CD8-positive, alpha-beta memory T cell (primary cell): ENCODE results near the gene SLC24A3. TPM values are rescaled to one million over a fixed set of nuclear protein-coding genes. Genes with fewer than 3 reads are reported as not detected.

Source experiments
- CTCF ChIA-PET: fragments of 350-600 bp; sonication (Branson Sonifier 250); formaldehyde crosslinking; loops from one replicate; lab custom pipeline; 2021; ENCODE audit warnings: antibody characterized with exemption; lab: Charles Lee
- POLR2A ChIA-PET: fragments of 350-600 bp; sonication (Branson Sonifier 250); formaldehyde crosslinking; loops from one replicate; lab custom pipeline; 2021; ENCODE audit warnings: antibody characterized with exemption; lab: Charles Lee
- DNase-seq, 5 donors: peaks; one replicate each; pipeline versions ENCODE4 v3.0.0 to v3.0.0-alpha.2; 2020 to 2022; ENCODE audit warnings: mixed read lengths in 1 of 5
- H3K27ac ChIP-seq: one replicate; pipeline ENCODE4 v1.7.0; 2013; ENCODE audit warnings: low read depth, mild to moderate bottlenecking, low read length, moderate library complexity
- H3K27me3 ChIP-seq: 2 replicates; pipeline ENCODE4 v1.7.0; 2013; ENCODE audit warnings: low read length, mild to moderate bottlenecking; ENCODE audit not compliant: insufficient read depth, poor library complexity, severe bottlenecking
- H3K36me3 ChIP-seq: 2 replicates; pipeline ENCODE4 v1.7.0; 2013; ENCODE audit warnings: mild to moderate bottlenecking, low read length, moderate library complexity; ENCODE audit not compliant: insufficient read depth
- H3K4me1 ChIP-seq: 2 replicates; pipeline ENCODE4 v1.7.0; 2013; ENCODE audit warnings: mild to moderate bottlenecking, low read length, moderate library complexity; ENCODE audit not compliant: insufficient read depth
- H3K4me3 ChIP-seq: 2 replicates; pipeline ENCODE4 v1.7.0; 2013; ENCODE audit warnings: mild to moderate bottlenecking, low read length
- H3K9me3 ChIP-seq: 2 replicates; pipeline ENCODE4 v1.7.0; 2013; ENCODE audit warnings: mild to moderate bottlenecking, low read length
- H3K27ac Mint-ChIP-seq, 8 donors: one replicate each; pipeline ENCODE4 v1.8.0; 2020 to 2021; ENCODE audit warnings: mixed read lengths in 8 of 8, mild to moderate bottlenecking in 6 of 8, inconsistent platforms in 3 of 8, moderate library complexity in 3 of 8
- H3K27me3 Mint-ChIP-seq, 2 donors: one replicate each; pipeline ENCODE4 v1.8.0; 2020 to 2021; ENCODE audit warnings: mixed read lengths in 2 of 2, mild to moderate bottlenecking in 1 of 2, moderate library complexity in 1 of 2
- H3K36me3 Mint-ChIP-seq, 3 donors: one replicate each; pipeline ENCODE4 v1.8.0; 2020 to 2021; ENCODE audit warnings: mixed read lengths in 3 of 3, inconsistent platforms in 1 of 3, mild to moderate bottlenecking in 1 of 3
- H3K4me1 Mint-ChIP-seq, 3 donors: one replicate each; pipeline ENCODE4 v1.8.0; 2020 to 2021; ENCODE audit warnings: mixed read lengths in 3 of 3, inconsistent platforms in 1 of 3, mild to moderate bottlenecking in 1 of 3
- H3K4me3 Mint-ChIP-seq, 7 donors: one replicate each; pipeline ENCODE4 v1.8.0; 2020 to 2021; ENCODE audit warnings: mixed read lengths in 7 of 7, mild to moderate bottlenecking in 6 of 7, moderate library complexity in 4 of 7, inconsistent platforms in 2 of 7
- H3K9me3 Mint-ChIP-seq, 5 donors: one replicate each; pipeline ENCODE4 v1.8.0; 2020 to 2022; ENCODE audit warnings: mixed read lengths in 5 of 5, mild to moderate bottlenecking in 3 of 5, moderate library complexity in 2 of 5, inconsistent platforms in 1 of 5
- polyA plus RNA-seq: library from polyadenylated mRNA; unstranded; fragments of 300-500 nt; fragmentation: Illumina TruSeq; gene quantifications from one replicate; pipeline ENCODE4 v1.2.3, GENCODE V29; 2021
- total RNA-seq, 2 experiments: library from RNA; stranded (reverse); gene quantifications; one replicate each; pipeline ENCODE4 v1.2.3, GENCODE V29; 2021

The SLC24A3 gene
- total and polyA plus RNA-seq, 3 experiments from 2014 or later = not detected

DNA sequence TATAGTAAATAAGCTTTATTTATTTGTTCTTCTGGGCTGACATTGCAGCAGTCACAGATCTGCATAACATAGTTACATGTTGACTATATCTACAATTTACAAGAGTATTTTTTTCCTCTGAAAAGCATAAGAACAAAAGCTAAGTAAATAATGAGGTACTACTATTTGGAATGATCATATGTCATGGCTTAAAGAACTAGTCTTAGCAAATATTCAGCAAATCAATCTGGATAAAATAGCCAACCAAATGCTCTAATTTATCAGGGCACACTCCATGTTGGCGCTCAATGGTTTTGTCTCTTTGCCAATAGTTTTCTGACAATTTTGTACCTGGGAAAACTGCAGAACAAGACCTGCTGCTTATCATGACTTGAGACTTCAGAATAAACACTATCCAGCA, 312.2 kb downstream of the SLC24A3 start:
- Mint-ChIP-seq H3K4me1 (peaks cover 0 to 2% (median 0%) of the 10 kb centered on the region in 3 donors), H3K36me3 (peaks cover 0 to under 1% (median 0%) of the 10 kb centered on the region in 3 donors), H3K9me3 (no peaks in the 10 kb centered on the region), H3K4me3 (no peak overlapping the region), H3K27me3 (peaks cover 3 to 8% of the 10 kb centered on the region in 2 donors), H3K27ac (no peak overlapping the region)
- no peak for DNase-seq
- ChIA-PET CTCF (no interaction called here), POLR2A (no interaction called here)
- H3K27me3 ChIP-seq = no peaks in the 10 kb centered on the region
- no peaks in the 10 kb centered on the region for H3K4me1 ChIP-seq
- H3K27ac ChIP-seq = no peak overlapping the region
- no peaks in the 10 kb centered on the region for H3K36me3 ChIP-seq
- H3K9me3 ChIP-seq = no peaks in the 10 kb centered on the region
- no peak overlapping the region for H3K4me3 ChIP-seq

DNA sequence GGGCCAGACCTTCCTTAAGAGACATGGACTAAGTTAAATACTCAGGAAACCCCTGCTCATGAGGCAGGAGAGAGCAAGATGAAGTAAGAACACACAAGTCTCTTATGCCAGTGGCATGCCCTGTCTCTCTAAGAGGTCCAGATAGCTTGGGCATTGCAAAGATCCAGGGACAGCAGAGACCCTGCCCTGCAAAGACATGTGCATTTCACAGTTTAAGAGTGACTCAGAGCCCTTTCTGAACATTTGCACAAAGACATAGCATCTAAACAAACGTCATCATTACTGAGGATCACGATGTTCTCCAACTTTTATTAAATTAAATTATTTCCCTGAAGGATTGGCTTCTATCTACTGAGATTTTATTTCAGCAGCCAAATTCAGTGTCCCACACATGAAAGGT, 315.1 kb downstream of the SLC24A3 start:
- Mint-ChIP-seq H3K36me3 (peaks cover 0 to 2% (median 0%) of the 10 kb centered on the region in 3 donors), H3K4me1 (no peaks in the 10 kb centered on the region)
- CTCF ChIA-PET = no interaction called here

DNA sequence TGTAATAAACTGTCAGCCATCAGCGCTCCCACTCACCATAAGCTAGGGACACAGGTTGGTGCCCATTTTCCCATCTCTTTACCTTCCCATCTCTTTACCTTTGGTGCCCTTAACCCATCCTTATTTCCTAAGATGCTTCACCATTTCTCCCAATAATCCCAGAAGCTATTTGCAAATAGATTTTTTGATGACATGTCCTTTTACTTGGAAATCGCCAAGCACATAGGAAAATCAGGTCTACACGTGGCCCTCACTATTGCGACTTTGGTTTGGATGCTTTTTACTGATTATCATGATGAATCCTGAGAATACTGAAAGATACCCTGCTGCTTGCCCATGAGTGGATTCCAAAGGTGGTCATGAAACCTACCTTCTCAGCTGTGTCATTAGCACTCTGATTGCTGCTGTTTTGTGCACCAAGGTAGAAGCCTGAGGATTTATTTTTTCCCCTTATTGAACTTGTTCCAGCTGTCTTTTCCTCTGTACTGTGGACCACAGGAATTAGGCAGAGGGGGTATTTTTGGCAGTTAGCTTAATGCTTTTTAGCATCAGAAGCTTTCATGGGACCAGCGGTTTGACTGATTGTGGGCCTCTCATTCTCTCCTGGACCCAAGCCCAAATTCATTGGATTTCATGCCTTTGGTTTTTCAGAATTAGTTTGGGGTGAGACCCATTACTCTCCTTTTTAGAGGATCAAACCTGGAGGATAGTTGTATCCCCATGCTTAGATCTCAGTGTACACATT, 316.0 kb downstream of the SLC24A3 start:
- Mint-ChIP-seq H3K27me3 (peaks cover 3 to 8% of the 10 kb centered on the region in 2 donors), H3K27ac (peak overlapping the region in 1 of 8 donors; percentile 63), H3K9me3 (no peaks in the 10 kb centered on the region), H3K4me1 (no peaks in the 10 kb centered on the region), H3K4me3 (no peak overlapping the region), H3K36me3 (peaks cover 0 to 2% (median 0%) of the 10 kb centered on the region in 3 donors)
- no peak for DNase-seq
- Histone ChIP-seq H3K4me1 (no peaks in the 10 kb centered on the region), H3K27me3 (no peaks in the 10 kb centered on the region), H3K4me3 (no peak overlapping the region), H3K9me3 (no peaks in the 10 kb centered on the region), H3K27ac (no peak overlapping the region), H3K36me3 (no peaks in the 10 kb centered on the region)
- CTCF ChIA-PET = no interaction called here
- POLR2A ChIA-PET = no interaction called here

More for the DNA sequence above, 315.1 kb downstream of the SLC24A3 start:
- Histone ChIP-seq H3K27ac (no peak overlapping the region), H3K9me3 (no peaks in the 10 kb centered on the region), H3K27me3 (no peaks in the 10 kb centered on the region), H3K4me1 (no peaks in the 10 kb centered on the region), H3K4me3 (no peak overlapping the region), H3K36me3 (no peaks in the 10 kb centered on the region)
- Mint-ChIP-seq H3K27me3 (peaks cover 3 to 8% of the 10 kb centered on the region in 2 donors), H3K27ac (no peak overlapping the region), H3K4me3 (no peak overlapping the region), H3K9me3 (no peaks in the 10 kb centered on the region)
- POLR2A ChIA-PET = no interaction called here
- DNase-seq = no peak

DNA sequence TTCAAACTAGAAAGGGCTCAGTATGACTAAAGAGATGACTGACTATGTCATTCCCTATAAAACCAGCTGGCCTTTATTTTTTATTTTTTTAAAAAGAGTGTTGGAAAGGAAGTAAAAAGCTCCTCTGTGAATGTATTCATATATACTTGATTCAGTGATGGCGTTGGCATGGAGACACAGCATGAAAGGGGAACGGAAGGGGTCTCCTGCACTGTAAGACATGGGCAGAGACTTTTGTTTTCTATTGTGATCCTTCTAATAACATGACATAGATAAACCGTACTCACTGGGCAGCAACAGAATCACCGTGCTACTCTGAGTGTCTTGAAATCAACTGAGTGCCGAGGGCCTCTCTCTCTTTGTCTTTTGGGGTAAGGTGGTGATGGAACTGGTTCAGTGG, 317.6 kb downstream of the SLC24A3 start:
- Mint-ChIP-seq H3K27me3 (peaks cover 1 to 3% of the 10 kb centered on the region in 2 donors), H3K36me3 (peaks cover 0 to 2% (median 0%) of the 10 kb centered on the region in 3 donors), H3K4me3 (no peak overlapping the region), H3K4me1 (no peaks in the 10 kb centered on the region), H3K9me3 (peaks cover 0 to 2% (median 0%) of the 10 kb centered on the region in 5 donors), H3K27ac (no peak overlapping the region)
- H3K9me3 ChIP-seq = no peaks in the 10 kb centered on the region
- H3K4me3 ChIP-seq = no peak overlapping the region
- no peaks in the 10 kb centered on the region for H3K27me3 ChIP-seq
- DNase-seq = no peak
- CTCF ChIA-PET = no interaction called here
- H3K4me1 ChIP-seq = no peaks in the 10 kb centered on the region
- no peak overlapping the region for H3K27ac ChIP-seq
- no peaks in the 10 kb centered on the region for H3K36me3 ChIP-seq
- POLR2A ChIA-PET = no interaction called here

DNA sequence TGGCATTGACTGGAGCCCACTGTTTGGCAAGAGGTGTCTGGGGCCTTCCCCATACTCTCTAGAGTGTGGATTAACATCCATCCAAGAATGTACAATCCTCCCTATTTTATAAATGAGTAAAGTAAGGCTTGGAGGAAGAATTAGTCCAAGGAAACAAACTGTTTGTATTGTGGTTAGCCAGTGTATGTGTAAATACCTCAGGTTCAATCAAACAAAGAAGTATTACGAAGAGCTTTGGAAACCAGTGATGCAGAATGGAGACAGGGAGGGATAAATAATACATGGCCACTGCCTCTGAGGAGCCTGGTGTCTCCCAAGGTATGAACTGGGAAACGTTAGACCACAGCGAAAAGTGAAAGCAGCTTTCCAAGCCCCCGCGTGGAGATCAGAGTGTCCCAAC, 319.0 kb downstream of the SLC24A3 start:
- H3K4me3 Mint-ChIP-seq = no peak overlapping the region
- Histone ChIP-seq H3K4me1 (no peaks in the 10 kb centered on the region), H3K9me3 (no peaks in the 10 kb centered on the region), H3K36me3 (no peaks in the 10 kb centered on the region), H3K27me3 (no peaks in the 10 kb centered on the region), H3K27ac (no peak overlapping the region), H3K4me3 (no peak overlapping the region)
- H3K4me1 Mint-ChIP-seq = no peaks in the 10 kb centered on the region
- no peak for DNase-seq
- H3K36me3 Mint-ChIP-seq = peaks cover 0 to 2% (median 0%) of the 10 kb centered on the region in 3 donors
- peaks cover 0 to 9% (median 0%) of the 10 kb centered on the region in 5 donors for H3K9me3 Mint-ChIP-seq
- H3K27me3 Mint-ChIP-seq = peaks cover 0 to 1% of the 10 kb centered on the region in 2 donors
- no peak overlapping the region for H3K27ac Mint-ChIP-seq
- POLR2A ChIA-PET = no interaction called here
- CTCF ChIA-PET = no interaction called here

DNA sequence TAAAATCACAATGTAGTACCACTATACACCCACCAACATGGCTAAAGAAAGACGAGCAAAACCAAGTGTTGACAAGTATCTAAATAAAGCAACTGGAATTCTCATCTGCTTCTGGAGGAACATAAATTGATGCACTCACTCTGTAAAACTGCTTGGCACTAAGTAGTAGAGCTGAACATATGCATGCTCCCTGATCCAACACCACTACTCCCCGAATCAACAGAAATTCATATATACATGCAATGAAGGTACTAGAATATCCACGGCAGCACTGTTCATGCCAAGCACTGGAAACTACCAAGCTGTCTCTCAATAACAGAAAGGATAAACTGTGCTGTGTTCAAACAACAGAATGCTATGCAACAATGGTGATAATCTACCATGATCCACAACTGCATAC, 326.1 kb downstream of the SLC24A3 start:
- H3K27ac Mint-ChIP-seq = no peak overlapping the region
- H3K9me3 Mint-ChIP-seq = peaks cover 0 to 9% (median 0%) of the 10 kb centered on the region in 5 donors
- Histone ChIP-seq H3K27ac (no peak overlapping the region), H3K36me3 (no peaks in the 10 kb centered on the region), H3K9me3 (no peaks in the 10 kb centered on the region), H3K27me3 (no peaks in the 10 kb centered on the region), H3K4me3 (no peak overlapping the region), H3K4me1 (no peaks in the 10 kb centered on the region)
- DNase-seq = no peak
- H3K4me1 Mint-ChIP-seq = no peaks in the 10 kb centered on the region
- H3K4me3 Mint-ChIP-seq = no peak overlapping the region
- POLR2A ChIA-PET = no interaction called here
- H3K27me3 Mint-ChIP-seq = no peaks in the 10 kb centered on the region
- no peaks in the 10 kb centered on the region for H3K36me3 Mint-ChIP-seq
- CTCF ChIA-PET = no interaction called here

DNA sequence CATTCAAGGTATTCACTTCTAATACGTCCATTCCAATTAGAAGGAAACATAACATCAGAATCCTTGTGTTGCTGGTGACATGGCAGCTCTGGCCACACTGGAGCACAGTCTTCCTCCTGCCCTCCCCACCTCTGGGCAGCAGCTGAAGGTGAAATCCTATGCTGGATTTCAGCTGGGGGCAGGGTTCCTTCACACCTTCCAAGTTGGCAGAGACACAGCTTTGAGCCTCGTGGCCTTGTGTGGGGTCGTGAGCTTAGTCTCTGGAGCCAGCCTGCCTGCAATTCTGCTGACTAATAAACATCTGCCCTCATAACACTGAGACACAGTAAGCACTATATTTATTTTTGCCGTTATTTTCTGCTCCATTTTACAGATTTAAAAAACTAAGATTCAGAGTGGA, 326.7 kb downstream of the SLC24A3 start:
- H3K4me3 Mint-ChIP-seq = no peak overlapping the region
- no peaks in the 10 kb centered on the region for H3K4me1 Mint-ChIP-seq
- H3K27ac ChIP-seq = no peak overlapping the region
- DNase-seq = no peak
- H3K4me1 ChIP-seq = no peaks in the 10 kb centered on the region
- H3K36me3 Mint-ChIP-seq = no peaks in the 10 kb centered on the region
- H3K27ac Mint-ChIP-seq = no peak overlapping the region
- no peaks in the 10 kb centered on the region for H3K9me3 ChIP-seq
- CTCF ChIA-PET = no interaction called here
- no peaks in the 10 kb centered on the region for H3K27me3 Mint-ChIP-seq
- H3K4me3 ChIP-seq = no peak overlapping the region
- H3K27me3 ChIP-seq = no peaks in the 10 kb centered on the region
- peaks cover 0 to 9% (median under 1%) of the 10 kb centered on the region in 5 donors for H3K9me3 Mint-ChIP-seq
- POLR2A ChIA-PET = no interaction called here
- H3K36me3 ChIP-seq = no peaks in the 10 kb centered on the region

DNA sequence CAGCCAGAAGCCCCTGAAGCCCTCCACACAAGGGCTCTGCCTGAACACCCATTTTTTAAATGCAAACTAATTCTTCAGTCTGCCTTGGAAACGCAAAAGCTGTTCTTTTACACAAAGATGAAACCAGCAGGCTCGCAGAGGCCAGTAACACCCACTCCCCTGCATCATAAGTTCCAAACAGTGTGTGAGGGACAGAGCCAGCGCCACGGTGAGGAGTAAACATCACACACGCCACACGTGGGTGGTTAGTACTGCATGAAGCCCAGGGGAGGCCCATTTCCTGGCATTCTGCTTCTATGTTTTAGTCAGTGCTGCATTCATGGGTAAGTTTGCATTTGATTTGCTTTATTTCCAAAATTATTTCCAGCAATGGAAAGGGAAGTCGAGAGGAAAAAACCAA, 327.9 kb downstream of the SLC24A3 start:
- Histone ChIP-seq H3K36me3 (no peaks in the 10 kb centered on the region), H3K27ac (no peak overlapping the region), H3K9me3 (no peaks in the 10 kb centered on the region), H3K27me3 (no peaks in the 10 kb centered on the region), H3K4me1 (no peaks in the 10 kb centered on the region), H3K4me3 (no peak overlapping the region)
- Mint-ChIP-seq H3K36me3 (no peaks in the 10 kb centered on the region), H3K9me3 (peaks cover 0 to 3% (median 2%) of the 10 kb centered on the region in 5 donors), H3K27me3 (no peaks in the 10 kb centered on the region), H3K4me1 (no peaks in the 10 kb centered on the region), H3K27ac (no peak overlapping the region), H3K4me3 (no peak overlapping the region)
- DNase-seq = no peak
- CTCF ChIA-PET = no interaction called here
- POLR2A ChIA-PET = no interaction called here
